GM12878 (cell line): ENCODE results near the gene ITGA11. TPM values are rescaled to one million over a fixed set of nuclear protein-coding genes. Genes with fewer than 3 reads are reported as not detected.

Experiments used
- ATAC-seq: fragments of 200-7000 bp; cut with Tn5 transposase; 3 replicates; pipeline ENCODE4 v1.9.1; 2020; ENCODE audit warnings: mild to moderate bottlenecking, moderate library complexity
- BruUV-seq: library from RNA; stranded (reverse); fragments of 400-500 nt; replicated peaks from 2 replicates; lab custom pipeline; 2021; lab: Mats Ljungman, UMichigan
- CTCF ChIA-PET: fragments of 300-600 bp; sonication (Branson Sonifier 250); formaldehyde crosslinking; extraction: SDS; loops from one replicate; lab custom pipeline; 2021; ENCODE audit warnings: inconsistent platforms; lab: Yijun Ruan, JAX
- POLR2A ChIA-PET: fragments of 350-600 bp; formaldehyde crosslinking; extraction: SDS; loops from one replicate; lab custom pipeline; 2021; ENCODE audit warnings: inconsistent platforms; lab: Charles Lee
- RAD21 ChIA-PET: fragments of 300-600 bp; sonication (Branson Sonifier 250); formaldehyde crosslinking; loops from one replicate; lab custom pipeline; 2023; ENCODE audit warnings: antibody characterized with exemption; ENCODE audit not compliant: unreplicated experiment; lab: Charles Lee
- SMC1A ChIA-PET: fragments of 300-600 bp; sonication (Branson Sonifier 250); formaldehyde crosslinking; loops from one replicate; lab custom pipeline; 2023; ENCODE audit not compliant: unreplicated experiment, uncharacterized antibody; lab: Charles Lee
- DNase-seq: peaks from one replicate; pipeline ENCODE4 v3.0.0-alpha.2; 2011; ENCODE audit warnings: low read depth, low spot score
- FAIRE-seq: peaks from 3 replicates; lab custom pipeline; 2011; peaks lifted over from hg19 to GRCh38; lab: Jason Lieb, UNC
- H2AFZ ChIP-seq: 2 replicates; pipeline ENCODE4 v1.6.0; 2011; ENCODE audit warnings: low read depth, low read length, control low read depth; ENCODE audit not compliant: control insufficient read depth
- H3K27ac ChIP-seq: 2 replicates; pipeline ENCODE4 v1.5.1; 2011; ENCODE audit warnings: control low read depth; ENCODE audit not compliant: control insufficient read depth, insufficient read depth
- H3K27me3 ChIP-seq, 2 experiments: replicated peaks in 1 of 2; 2 replicates each; pipeline versions ENCODE4 v1.6.0 to v1.6.1; 2011; ENCODE audit warnings: low read length in 1 of 2; ENCODE audit not compliant: control insufficient read depth in 2 of 2, insufficient read depth in 2 of 2
- H3K36me3 ChIP-seq, 2 experiments: 2 replicates each; pipeline ENCODE4 v1.5.1; 2011; ENCODE audit warnings: low read length in 1 of 2; ENCODE audit not compliant: control insufficient read depth in 2 of 2, insufficient read depth in 2 of 2
- H3K4me1 ChIP-seq: 2 replicates; pipeline ENCODE4 v1.6.1; 2011; ENCODE audit warnings: mild to moderate bottlenecking, low read length, moderate library complexity, mixed read lengths; ENCODE audit not compliant: control insufficient read depth, insufficient read depth
- H3K4me2 ChIP-seq: 2 replicates; pipeline ENCODE4 v1.6.0; 2011; ENCODE audit warnings: control low read depth; ENCODE audit not compliant: control insufficient read depth, insufficient read depth
- H3K4me3 ChIP-seq: fragments of 200-600 bp; sonication (generic); 2 replicates; pipeline ENCODE4 v1.5.1; 2016
- H3K79me2 ChIP-seq: 2 replicates; pipeline ENCODE4 v1.6.0; 2011; ENCODE audit warnings: low read length; ENCODE audit not compliant: control insufficient read depth, insufficient read depth
- H3K9ac ChIP-seq: 2 replicates; pipeline ENCODE4 v1.8.0; 2011; ENCODE audit warnings: low read length, control low read depth, mixed read lengths; ENCODE audit not compliant: control insufficient read depth, insufficient read depth
- H3K9me3 ChIP-seq: replicated peaks from 3 replicates; pipeline ENCODE4 v1.5.1; 2011; ENCODE audit warnings: mild to moderate bottlenecking, low read length; ENCODE audit not compliant: control insufficient read depth, insufficient read depth
- H4K20me1 ChIP-seq: 2 replicates; pipeline ENCODE4 v1.6.0; 2011; ENCODE audit not compliant: control insufficient read depth, insufficient read depth
- ASH2L ChIP-seq: fragments of 300-600, 200-600 bp; sonication (generic); IDR thresholded peaks from 2 replicates; pipeline ENCODE4 v1.6.1; 2017; ENCODE audit warnings: low read depth, mild to moderate bottlenecking, borderline replicate concordance
- CBX3 ChIP-seq: fragments of 200-600 bp; sonication (generic); IDR thresholded peaks from 2 replicates; pipeline ENCODE4 v1.6.1; 2016; ENCODE audit warnings: low read depth, borderline replicate concordance
- CREB1 ChIP-seq: IDR thresholded peaks from 2 replicates; pipeline ENCODE4 v1.6.1; 2012; ENCODE audit warnings: low read depth, mild to moderate bottlenecking, inconsistent platforms
- EGR1 ChIP-seq, 2 experiments: IDR thresholded peaks; 1 replicate in 1 of 2; 2 replicates in 1 of 2; pipeline ENCODE4 v1.6.1; 2011 to 2012; ENCODE audit warnings: low read depth in 2 of 2, low read length in 2 of 2, borderline replicate concordance in 1 of 2, mild to moderate bottlenecking in 1 of 2, moderate library complexity in 1 of 2
- GATAD2B ChIP-seq: fragments of 450-650 bp; conservative IDR thresholded peaks from 2 replicates; pipeline ENCODE4 v1.6.1; 2017; ENCODE audit warnings: low read depth, mild to moderate bottlenecking, moderate library complexity
- KLF5 ChIP-seq: fragments of 450-650 bp; IDR thresholded peaks from 2 replicates; pipeline ENCODE4 v1.6.1; 2014; ENCODE audit warnings: mild to moderate bottlenecking; ENCODE audit not compliant: partially characterized antibody
- PAX5 ChIP-seq: IDR thresholded peaks from 2 replicates; pipeline ENCODE4 v1.6.1; 2011; ENCODE audit warnings: low read depth, low read length, borderline replicate concordance
- PKNOX1 ChIP-seq: fragments of 450-650 bp; IDR thresholded peaks from 2 replicates; pipeline ENCODE4 v1.6.1; 2016; ENCODE audit warnings: mild to moderate bottlenecking
- POLR2A ChIP-seq: IDR thresholded peaks from 2 replicates; pipeline ENCODE4 v1.6.1; 2011; ENCODE audit warnings: low read depth, mild to moderate bottlenecking, low read length
- SMAD1 ChIP-seq: fragments of 450-650 bp; IDR thresholded peaks from 2 replicates; pipeline ENCODE4 v1.6.1; 2018; ENCODE audit warnings: mild to moderate bottlenecking, low read depth; ENCODE audit not compliant: partially characterized antibody
- YY1 ChIP-seq: IDR thresholded peaks from 2 replicates; pipeline ENCODE4 v1.6.1; 2011; ENCODE audit warnings: low read depth, mild to moderate bottlenecking, low read length
- ZNF592 ChIP-seq: fragments of 450-650 bp; IDR thresholded peaks from 2 replicates; pipeline ENCODE4 v1.6.1; 2017; ENCODE audit warnings: mild to moderate bottlenecking, moderate library complexity
- WGBS: methylation state at CpG from one replicate; pipeline ENCODE4 v1.1.6; 2016; ENCODE audit warnings: low lambda C conversion rate; ENCODE audit not compliant: insufficient replicate concordance, insufficient coverage; ENCODE audit errors: missing lambda C conversion rate; 5-methylcytosine and 5-hydroxymethylcytosine counted together
- in situ Hi-C: fragments of 300-500 bp; cut with MboI; formaldehyde crosslinking; loops from 9 replicates; pipeline ENCODE4 v1.14.3; 2018; ENCODE audit warnings: mixed read lengths
- intact Hi-C: fragments of 100-400 bp; cut with micrococcal nuclease; formaldehyde crosslinking; loops from one replicate; pipeline ENCODE4 v1.14.2; 2022; ENCODE audit not compliant: unreplicated experiment
- polyA plus RNA-seq, 11 experiments: library from polyadenylated mRNA; depleted of rRNA in 4 of 11; unstranded in 6 of 11; stranded (reverse) in 5 of 11; fragments of >200 nt; fragmentation: Nextera tagmentation in 4 of 11; fragmentation: Illumina TruSeq in 1 of 11; extraction: Ambion mirVana in 4 of 11; extraction: Trizol in 1 of 11; gene quantifications; 1 replicate in 1 of 11; 2 replicates in 10 of 11; pipeline versions ENCODE4 v1.2.1 to v1.2.3, GENCODE V29; 2011 to 2016; ENCODE audit warnings: inconsistent platforms in 2 of 11, missing spikeins in 2 of 11, low read depth in 1 of 11
- total RNA-seq, 4 experiments: library from RNA; depleted of rRNA in 3 of 4; stranded (reverse); fragments of >200 nt in 3 of 4; fragmentation: Illumina TruSeq in 1 of 4; extraction: Trizol in 1 of 4; gene quantifications; 2 replicates each; pipeline versions ENCODE4 v1.2.1 to v1.2.3, GENCODE V29; 2013 to 2021

ITGA11 gene
- total and polyA plus RNA-seq, 10 of the 15 experiments (the other 5 are each of a cell fraction or from before 2014, with no cell fraction given), result under 0.01 to 0.36 (median 0.13) TPM; not detected in 1

GRCh38 chr15:68348081-68348480 is 83.9 kb downstream of the ITGA11 start:
- TF ChIP-seq CREB1 (no peak), YY1 (no peak), SMAD1 (no peak), CBX3 (no peak), EGR1 (IDR thresholded peaks at IDR 0.05; ENCODE audit: borderline replicate concordance in 1 of 2, low read depth in 2 of 2, low read length in 2 of 2) (no peak), ZNF592 (no peak), PAX5 (no peak), GATAD2B (no peak), POLR2A (no peak), PKNOX1 (no peak), KLF5 (no peak), ASH2L (no peak)
- TF ChIP-seq, all 136 proteins: peak for 0
- Histone ChIP-seq H3K79me2 (no peaks in the 10 kb centered on the region), H4K20me1 (no peaks in the 10 kb centered on the region), H3K36me3 (no peaks in the 10 kb centered on the region), H3K9ac (no peak overlapping the region), H3K27ac (no peak overlapping the region), H2AFZ (no peak overlapping the region), H3K4me3 (no peak overlapping the region), H3K27me3 (no peaks in the 10 kb centered on the region), H3K4me2 (no peak overlapping the region), H3K4me1 (no peaks in the 10 kb centered on the region), H3K9me3 (no peaks in the 10 kb centered on the region)
- WGBS, result 39% methylated on average over 6 of the region's 6 CpGs
- intact Hi-C loops (no loop called here), in situ Hi-C loops (no loop called here)
- DNase-seq (no peak), ATAC-seq (no peak), FAIRE-seq (no peak)
- SMC1A ChIA-PET, result no interaction called here
- CTCF ChIA-PET, result no interaction called here
- POLR2A ChIA-PET, result no interaction called here
- RAD21 ChIA-PET, result no interaction called here
- no TSS peak for BruUV-seq
